NK-92 (cell line): ENCODE results near the gene QRICH1.

Experiments
- DNase-seq: peaks from one replicate; lab custom pipeline; 2025; ENCODE audit not compliant: unreplicated experiment; lab: John Stamatoyannopoulos, UW

QRICH1 gene

DNA sequence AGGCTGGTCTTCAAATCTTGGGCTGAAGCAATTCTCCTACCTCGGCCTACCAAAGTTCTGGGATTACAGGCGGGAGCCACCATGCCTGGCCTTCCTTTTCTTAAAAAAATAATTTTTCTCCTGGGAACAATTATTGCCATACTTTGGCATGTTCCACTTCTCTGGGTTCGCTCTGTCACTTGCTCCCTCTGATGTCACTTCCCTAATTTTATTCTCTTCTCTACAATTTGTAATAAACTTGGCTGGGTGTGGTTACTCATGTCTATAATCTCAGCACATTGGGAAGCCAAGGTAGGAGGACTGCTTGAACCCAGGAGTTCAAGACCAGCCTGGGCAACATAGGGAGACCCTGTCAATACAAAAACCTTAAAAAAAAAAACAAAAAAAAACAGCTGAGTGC, 58.6 kb downstream of the QRICH1 start:
- DNase-seq, result no peak

DNA sequence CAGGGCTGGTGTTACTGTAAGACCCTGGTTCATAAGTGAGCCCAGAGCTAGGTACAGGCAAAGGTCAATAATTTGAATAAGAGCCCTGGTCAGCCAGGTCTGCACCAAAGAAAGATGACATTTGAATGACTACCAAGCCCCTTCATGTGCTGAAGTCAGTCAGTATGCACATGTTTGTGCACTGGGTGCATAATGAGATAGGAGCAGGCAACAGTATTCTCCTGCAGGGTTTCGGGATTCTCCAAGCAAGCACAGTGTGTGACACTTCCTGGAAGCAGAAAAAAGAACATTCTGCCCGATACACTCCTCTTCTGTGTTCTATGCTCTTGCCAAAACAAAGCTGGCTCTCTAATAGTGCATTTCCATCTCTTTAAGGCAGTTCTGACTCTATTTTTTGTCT, 59.2 kb downstream of the QRICH1 start:
- no peak for DNase-seq

DNA sequence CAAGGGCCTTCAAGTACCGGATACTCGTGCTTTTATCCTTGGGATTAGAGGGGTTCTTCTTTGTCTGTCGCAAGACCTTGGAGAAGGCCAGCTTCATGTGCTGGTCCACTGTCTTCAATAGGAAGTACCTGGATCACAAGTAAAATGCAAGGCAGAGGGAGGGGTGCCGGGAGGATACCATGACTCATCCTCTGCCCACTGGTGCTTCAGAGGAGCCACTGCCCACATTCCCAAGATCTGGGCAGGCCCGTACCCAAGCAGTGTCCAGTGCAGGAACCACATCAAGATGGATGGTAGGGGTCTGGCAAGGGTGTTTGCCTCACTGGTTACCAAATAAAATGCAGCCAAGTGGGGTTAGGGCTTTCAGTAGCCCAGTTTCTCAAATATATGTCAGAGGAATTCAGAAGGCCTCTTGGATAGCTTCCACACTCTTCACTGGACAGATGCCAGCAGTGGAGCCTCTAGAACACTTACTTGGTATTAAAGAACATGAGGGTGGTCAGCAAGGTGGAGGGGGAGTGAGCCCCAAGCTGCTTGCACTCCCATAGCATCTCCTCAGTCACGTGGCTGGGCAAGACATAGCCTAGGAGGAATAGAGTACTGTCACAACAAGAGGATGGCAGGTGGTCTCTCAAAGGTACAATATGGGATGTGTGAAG, 61.1 kb downstream of the QRICH1 start:
- DNase-seq, result no peak

GRCh38 chr3:49030321-49030720, 63.5 kb downstream of the QRICH1 start:
- DNase-seq, result no peak

- DNase-seq, result no peak
Measured at GRCh38 chr3:49029563-49029884, 64.3 kb downstream of the QRICH1 start.

- DNase-seq, result peak; percentile 66
Measured at GRCh38 chr3:49028673-49029562, 65.0 kb downstream of the QRICH1 start, which contains the start of gene IMPDH2. Gene IMPDH2, minus strand, starts transcription at chr3:49029398. Its CDS starts 48 bp downstream, at chr3:49029350.

DNA sequence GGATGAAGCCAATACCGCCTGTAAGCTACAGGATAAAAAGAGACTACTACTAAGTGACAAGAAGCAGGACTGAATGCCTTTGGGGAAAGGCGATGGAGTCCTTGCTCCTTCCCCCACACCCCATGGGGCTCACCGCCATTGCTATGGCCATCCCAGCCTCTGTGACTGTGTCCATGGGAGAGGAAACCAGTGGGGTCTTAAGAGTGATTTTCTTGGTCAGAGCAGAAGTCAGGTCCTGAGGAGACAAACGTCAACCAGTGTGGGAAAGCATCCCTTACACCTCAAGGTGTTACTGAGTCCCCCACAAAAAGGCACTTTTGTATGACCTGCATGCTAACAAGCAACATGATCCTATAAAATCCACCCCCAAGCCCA, 65.6 kb downstream of the QRICH1 start:
- DNase-seq, result no peak

DNA sequence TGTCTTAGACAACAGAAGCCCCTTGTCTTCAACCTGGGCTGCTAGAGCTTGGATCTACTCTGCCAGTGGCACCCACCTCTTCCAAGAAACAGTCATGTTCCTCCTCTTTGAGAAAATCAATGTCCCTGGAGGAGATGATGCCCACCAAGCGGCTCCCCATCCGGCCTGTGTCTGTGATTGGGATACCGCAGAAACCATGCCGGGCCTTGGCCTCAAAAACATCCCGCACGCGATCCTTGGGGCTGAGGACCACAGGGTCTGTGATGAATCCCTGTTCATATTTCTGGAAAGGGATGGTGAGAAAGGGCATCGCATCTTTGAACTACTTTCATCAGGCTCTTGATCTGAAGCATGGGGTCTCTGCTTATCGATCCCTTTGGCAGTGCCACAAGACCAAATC, 66.2 kb downstream of the QRICH1 start:
- no peak for DNase-seq

DNA sequence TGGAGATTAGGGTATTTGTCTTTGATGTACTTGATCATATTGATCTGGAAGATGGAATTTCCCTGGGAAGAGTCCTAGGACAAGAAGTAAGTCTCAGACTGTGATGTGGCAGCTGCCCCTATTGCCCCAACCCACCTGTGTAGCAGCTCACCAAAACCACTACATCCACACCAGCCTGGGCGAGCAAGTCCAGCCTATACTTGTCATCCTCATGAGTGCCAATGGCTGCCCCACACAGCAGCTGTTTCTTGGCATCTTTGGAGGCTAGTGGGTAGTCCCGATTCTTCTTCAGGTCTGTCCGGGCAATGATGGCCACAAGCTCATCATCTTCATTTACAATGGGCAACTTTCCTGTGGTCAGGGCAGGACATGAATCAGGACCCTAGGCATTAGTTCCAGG, 67.3 kb downstream of the QRICH1 start:
- DNase-seq, result no peak

- no peak for DNase-seq
Measured at GRCh38 chr3:49025793-49026520, 67.9 kb downstream of the QRICH1 start.

DNA sequence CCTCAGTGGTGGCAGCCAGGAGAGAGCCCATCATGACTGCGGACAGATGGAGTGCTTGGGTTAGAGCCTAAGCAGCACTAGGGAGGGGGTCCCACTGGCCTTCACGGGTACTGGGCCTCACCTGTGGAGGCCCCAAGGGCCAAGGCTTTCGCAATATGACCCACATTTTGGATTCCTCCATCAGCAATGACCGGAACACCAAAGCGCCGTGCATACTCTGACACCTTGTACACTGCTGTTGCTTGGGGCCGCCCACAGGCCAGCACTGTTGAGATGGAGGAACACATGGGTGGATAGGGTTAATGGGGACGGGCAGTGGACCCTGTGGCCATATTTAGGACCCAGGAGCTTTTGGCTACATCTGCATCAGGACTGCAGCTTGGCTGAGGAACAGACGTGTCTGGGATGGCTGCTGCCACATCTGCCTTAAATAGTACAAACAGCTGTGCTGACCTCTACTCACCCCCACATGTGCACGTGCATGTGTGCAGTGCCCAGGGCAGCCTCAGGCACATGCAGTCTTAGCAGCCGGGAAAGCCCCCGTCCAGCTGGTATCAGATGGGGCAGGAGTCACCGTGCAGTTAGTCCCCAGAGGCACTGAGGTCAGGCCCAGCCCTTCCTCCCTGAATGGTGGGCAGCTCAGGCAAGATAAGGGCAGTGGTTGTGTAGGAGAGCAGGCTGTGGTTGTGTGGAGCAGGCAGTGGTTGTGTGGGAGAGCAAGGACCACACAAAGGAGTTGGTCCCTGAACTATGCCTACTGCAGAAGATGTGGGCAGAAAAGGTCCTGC, 68.7 kb downstream of the QRICH1 start:
- no peak for DNase-seq

DNA sequence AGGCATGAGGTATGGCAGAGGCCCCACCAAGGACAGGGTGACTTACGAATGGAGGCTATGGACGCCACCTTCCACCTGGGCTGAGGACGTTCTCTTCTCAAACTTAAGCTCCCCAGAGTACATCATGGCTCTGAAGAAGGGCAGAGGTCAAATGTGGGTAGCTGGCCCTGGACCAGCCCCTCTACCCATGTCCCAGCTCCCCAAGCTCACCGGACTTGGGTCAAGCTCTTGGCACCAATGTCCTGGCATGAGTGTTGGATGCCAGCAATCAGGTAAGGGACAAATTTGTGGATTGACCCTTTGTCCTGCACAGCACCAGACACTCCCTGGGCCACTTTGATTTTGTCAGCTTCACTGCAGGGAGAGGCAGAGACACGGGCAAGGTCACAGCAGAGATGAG, 69.4 kb downstream of the QRICH1 start:
- no peak for DNase-seq

DNA sequence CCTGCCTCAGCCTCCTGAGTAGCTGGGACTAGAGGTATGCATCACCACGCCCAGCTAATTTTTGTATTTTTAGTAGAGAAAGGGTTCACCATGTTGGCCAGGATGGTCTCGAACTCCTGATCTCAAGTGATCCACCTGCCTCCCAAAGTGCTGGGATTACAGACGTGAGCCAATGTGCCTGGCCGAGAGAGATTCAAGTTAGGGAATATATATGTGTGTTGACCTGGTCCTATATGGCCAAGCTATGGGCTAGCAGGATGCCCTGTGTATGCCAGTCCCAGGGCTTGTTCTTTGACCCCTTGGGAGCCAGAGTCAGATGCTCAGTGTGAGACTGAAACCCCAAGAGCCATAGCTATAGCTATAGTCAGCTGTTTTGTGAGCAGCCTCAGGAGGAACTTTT, 70.1 kb downstream of the QRICH1 start:
- DNase-seq, result no peak

DNA sequence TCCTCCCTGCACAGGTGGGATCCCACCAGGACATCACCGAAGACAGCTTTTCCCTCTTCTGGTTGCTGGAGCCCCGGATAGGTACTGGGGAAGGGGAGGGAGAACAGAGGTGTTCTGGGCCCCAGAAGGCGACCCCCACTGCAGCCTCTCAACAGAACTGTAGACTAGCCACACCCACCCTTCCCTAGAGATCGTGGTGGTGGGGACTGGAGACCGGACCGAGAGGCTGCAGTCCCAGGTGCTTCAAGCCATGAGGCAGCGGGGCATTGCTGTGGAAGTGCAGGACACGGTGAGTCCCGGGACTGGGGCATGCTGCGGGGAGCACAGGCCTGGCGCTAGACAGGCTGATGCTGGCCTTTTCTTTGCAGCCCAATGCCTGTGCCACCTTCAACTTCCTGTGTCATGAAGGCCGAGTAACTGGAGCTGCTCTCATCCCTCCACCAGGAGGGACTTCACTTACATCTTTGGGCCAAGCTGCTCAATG, 71.1 kb downstream of the QRICH1 start:
- no peak for DNase-seq

GRCh38 chr3:49021813-49022687, 71.8 kb downstream of the QRICH1 start, which contains the start of gene NDUFAF3:
Gene NDUFAF3, plus strand, starts transcription at chr3:49022121. Its CDS starts 24 bp downstream, at chr3:49022145.
- DNase-seq, result peak; percentile 24

DNA sequence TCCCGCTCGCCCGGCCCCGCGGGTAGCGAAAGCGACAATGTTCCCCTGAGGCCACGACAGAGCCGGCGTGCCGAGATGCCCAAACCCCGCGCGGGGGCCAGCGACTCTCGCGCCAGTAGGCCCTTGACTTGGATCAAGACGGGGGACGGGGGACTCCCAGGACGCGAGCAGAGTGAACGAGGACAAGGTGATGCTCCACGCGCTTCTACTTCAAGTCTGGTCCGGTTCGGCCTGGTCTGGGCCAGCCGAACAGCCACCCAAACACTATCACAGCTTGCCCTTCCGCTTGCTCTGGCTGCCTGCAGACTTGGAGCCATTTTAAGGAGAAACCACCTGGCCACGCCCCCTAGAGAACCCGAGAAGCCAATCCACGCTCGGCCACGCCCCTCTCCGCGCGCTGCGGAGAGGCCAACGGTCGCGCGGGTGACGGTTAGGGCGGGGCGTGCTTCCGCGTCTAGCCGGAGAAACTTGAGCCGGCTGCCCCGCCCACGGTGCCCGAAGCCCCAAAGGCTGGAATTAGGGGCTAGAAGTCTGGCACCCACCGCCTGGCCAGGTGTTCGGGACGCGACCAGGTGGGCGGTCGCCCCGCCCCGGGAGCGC, 72.6 kb downstream of the QRICH1 start:
- DNase-seq, result peak; percentile 75

DNA sequence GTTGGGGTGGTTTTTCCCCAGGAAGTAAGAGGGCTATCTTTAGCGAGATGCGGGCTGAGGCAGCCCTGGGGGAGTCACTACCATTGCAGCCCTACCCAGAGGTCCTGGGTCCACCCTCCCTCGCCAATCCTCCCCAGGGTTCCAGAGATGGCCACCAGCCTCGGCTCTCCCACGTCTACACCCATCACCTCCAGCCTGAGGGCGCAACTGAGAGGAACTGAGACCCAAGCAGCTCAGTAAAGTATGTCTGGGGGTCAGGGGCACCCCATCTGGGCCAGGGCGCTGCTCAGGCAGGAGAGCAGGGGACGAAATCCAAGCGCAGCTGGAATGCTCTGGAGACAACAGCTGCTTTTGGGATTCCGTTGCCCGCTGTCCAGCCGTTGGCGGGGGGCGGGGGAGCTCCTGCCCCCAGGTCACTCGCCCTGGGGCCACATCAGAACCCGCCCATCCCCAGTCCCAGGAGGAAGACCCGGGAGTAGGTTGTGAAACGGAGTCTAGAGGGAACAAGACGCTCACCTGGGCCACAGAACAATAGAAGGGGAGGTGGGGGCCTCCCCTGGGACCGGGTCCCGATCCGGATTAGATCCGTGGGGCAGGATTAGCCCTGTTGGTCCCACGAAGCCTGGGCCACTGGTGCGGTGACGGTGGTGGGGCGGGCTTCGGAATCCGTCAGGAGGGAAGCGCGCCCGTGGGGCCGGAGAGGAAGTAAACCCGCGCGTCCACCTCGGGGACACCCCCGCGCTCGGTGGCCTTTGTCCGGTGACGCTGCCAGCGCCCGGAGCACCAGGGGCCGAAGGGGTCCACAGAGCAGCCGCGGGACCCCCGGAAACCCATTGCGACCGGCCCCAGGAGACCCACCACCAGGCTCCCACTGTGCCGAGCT, 73.3 kb downstream of the QRICH1 start:
- no peak for DNase-seq

GRCh38 chr3:49019941-49020329, 73.9 kb downstream of the QRICH1 start:
- DNase-seq, result no peak

DNA sequence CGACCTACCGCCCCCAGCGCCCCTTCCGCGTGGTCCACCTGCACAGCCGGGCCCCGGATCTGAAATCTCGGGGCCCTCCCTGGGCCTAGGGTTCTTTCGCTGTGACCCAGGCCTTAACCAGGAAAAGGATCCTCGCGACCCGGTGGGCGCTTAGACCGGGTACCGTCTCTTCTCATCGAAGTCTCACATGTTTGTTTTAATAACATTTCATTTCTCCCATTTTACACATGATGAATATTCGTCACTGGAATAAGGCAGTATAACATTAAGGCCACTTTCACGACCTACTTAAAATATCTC, 75.2 kb downstream of the QRICH1 start:
- DNase-seq, result no peak
